NCI-H1694 treated with DMSO at 0.1 percent for 48 hours (cell line): ENCODE results near the gene CATSPERD.
"Not testable (repeated sequence)": the region's sequence is repeated elsewhere in the genome, so short reads cannot be mapped to it uniquely, and the experiment has no call there.

Source experiments
- DNase-seq: peaks from one replicate; lab custom pipeline; 2025; lab: John Stamatoyannopoulos, UW

CATSPERD gene

DNA sequence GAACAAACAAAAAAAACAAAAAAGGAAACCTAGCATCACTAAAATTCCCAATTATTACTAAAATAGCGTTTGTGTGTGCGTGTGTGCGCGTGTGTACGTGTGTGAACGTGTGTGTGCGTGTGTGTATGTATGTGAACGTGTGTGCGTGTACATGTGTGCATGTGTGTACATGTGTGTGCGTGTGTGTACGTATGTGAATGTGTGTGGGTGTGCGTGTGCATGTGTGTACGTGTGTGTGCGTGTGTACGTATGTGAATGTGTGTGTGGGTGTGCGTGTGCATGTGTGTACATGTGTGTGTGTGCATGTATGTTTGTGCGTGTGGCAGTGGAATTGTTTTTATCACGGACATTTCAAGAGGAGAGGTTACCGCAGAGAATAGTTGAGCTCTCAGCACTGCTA, 21.6 kb downstream of the CATSPERD start:
- no peak for DNase-seq

DNA sequence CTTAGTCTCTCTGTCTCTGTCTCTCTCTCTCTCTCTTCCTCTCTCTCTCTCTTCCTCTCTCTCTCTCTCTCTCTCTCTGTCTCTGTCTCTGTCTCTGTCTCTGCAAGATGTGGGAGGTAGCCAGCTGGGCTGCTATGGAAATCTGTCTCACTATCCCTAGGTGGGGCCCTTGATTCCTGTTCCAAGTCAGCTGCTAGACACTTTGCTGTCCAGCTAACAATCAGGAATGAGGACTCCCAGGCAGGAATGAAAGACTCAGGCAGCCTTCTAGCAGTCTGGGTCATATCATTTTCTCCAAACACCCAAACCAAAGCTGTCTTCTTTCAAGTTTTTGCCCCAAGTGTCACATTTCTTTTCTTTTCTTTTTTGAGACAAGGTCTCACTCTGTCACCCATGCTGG, 23.2 kb downstream of the CATSPERD start:
- DNase-seq = no peak

DNA sequence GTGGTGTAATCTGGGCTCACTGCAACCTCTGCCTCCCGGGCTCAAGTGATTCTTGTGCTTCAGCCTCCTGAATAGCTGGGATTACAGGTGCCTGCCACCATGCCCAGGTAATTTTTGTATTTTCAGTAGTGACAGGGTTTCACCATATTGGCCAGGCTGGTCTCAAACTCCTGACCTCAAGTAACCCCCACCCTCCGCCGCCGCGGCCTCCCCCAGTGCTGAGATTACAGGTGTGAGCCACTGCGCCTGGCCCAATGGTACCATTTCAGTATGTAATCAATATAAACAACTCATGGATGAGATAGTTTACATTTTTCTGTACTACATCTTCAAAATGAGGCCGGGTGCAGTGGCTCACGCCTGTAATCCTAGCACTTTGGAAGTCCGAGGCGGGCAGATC, 24.6 kb downstream of the CATSPERD start:
- not testable (repeated sequence) for DNase-seq

DNA sequence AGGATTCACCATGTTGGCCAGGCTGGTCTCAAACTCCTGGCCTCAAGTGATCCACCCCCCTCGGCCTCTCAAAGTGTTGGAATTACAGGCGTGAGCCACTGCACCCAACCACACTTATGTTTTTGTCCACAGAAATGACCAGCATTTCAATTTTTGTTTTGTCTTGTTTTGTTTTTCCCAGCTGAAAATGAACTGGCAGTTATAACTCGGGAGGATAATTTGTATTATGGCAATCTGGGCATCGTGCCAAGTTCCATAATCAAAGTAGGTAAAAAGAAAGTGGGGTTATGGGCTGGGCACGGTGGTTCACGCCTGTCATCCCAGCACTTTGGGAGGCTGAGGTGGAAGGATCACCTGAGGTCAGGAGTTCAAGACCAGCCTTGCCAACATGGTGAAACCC, 28.5 kb downstream of the CATSPERD start:
- DNase-seq = not testable (repeated sequence)

DNA sequence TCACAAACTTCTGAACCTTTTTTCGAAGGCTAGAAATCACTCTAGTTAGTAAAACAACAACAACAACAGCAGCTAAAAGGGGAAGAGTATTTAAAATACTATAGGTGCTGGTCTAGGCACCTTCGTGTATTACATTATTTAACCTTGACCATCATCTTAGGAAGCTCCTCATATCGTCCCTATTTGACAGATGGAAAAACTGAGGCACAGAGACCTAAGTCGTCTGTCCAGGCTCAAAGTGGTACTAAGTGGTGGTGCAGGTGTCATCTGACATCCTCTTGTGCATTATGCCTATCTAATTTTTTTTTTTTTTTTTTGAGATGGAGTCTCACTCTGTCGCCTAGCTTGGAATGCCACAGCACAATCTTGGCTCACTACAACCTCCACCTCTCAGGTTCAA, 29.1 kb downstream of the CATSPERD start:
- DNase-seq = no peak

DNA sequence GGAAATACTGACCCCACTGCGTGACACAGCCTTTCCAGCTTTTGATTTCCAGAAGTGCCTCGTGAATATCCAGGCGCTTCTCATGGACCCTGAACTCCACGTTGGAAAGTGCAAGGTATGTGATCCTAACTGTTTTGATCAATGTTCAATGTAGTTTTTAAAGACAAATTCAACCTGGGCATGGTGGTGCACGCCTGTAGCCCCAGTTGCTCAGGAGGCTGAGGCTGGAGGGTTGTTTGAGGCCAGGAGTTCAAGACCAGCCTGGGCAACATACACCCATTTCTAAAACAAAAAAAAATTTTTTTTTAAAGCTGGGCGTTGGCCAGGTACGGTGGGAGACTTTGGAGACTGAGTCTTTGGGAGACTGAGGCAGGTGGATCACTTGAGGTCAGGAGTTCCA, 31.3 kb downstream of the CATSPERD start:
- DNase-seq = no peak

DNA sequence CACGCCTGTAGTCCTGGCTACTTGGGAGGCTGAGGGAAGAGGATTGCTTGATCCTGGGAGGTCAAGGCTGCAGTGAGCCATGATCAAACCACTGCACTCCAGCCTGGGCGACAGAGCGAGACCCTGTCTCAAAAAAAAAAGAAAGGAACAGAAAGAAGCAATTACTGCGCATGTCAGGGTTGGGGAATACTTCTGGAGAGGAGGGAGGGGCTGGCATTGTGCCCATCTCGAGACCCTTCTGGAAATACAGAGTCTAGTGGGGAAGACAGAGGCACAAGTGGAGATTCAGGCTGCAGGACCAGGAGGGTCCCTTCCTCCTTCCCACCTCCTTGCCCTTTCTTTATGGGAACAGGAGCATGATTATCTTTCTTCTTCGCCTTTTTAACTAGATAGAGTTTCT, 33.3 kb downstream of the CATSPERD start:
- no peak for DNase-seq

DNA sequence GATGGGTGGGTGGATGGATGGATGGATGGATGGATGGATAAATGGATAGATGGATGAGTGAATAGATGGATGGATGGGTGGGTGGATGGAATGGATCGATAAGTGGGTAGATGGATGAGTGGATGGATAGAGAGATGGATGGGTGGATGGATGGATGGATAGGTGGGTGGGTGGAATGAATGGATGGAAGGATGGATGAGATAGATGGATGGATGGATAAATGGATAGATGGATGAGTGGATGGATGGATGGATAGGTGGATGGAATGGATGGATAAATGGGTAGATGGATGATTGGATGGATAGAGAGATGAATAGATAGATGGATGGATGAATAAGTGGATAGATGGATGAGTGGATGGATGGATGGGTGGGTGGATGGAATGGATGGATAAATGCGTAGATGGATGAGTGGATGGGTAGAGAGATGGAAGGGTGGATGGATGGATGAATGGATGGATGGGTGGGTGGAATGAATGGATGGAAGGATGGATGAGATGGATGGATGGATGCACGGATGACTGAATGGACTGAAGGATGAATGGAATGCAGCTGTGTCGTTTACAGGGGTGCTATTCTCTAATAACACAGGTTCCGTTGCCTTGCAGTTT, 42.3 kb downstream of the CATSPERD start:
- DNase-seq = no peak

DNA sequence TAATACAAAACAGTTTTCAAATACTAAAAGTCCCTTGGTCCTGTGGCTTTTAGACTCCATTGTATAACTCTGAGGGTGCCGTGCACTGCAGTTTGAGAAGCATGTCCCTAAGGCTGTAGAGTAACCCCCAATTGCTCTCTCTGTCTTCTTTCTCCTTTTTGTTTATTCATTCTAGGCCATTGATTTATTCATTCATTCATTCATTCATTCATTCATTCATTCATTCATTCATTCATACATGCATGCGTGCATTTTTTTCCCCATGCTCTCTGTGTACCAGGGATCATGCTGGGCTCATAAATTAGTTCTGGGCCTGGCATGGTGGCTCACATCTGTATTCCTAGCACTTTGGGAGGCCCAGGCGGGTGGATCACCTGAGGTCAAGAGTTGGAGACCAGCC, 44.8 kb downstream of the CATSPERD start:
- DNase-seq = no peak

DNA sequence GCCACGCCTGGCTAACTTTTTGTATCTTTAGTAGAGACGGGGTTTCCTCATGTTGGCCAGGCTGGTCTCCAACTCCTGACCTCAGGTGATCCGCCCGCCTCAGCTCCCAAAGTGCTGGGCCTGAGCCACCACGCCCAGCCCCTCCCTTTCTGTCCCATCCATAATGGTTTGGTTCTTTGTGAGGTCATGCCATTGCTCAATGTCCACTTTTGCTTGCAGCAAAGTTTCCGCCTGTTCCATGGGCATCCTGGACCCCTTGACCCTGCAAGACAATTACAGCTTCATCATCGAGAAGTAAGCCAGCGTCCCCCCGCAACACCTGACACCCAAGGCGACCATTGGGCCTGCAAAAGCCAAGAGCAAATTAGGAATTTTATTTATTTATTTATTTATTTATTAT, 47.5 kb downstream of the CATSPERD start:
- no peak for DNase-seq

DNA sequence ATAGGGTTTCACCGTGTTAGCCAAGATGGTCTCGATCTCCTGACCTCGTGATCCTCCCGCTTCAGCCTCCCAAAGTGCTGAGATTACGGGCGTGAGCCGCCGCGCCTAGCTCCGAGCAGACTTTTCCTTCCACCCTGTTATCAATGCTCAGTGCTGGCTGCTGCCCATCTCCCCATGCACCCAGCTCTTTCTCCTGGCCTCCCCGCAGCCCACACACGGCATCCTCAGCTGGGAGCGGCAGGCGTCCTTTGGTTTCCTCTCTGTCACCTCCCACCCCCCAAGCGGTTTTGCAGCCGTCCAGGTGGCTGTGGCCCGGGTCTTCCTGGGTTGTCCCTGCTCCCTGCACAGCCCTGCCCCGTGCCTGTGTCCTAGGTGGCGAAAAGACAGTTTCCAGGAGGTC, 52.0 kb downstream of the CATSPERD start:
- no peak for DNase-seq

DNA sequence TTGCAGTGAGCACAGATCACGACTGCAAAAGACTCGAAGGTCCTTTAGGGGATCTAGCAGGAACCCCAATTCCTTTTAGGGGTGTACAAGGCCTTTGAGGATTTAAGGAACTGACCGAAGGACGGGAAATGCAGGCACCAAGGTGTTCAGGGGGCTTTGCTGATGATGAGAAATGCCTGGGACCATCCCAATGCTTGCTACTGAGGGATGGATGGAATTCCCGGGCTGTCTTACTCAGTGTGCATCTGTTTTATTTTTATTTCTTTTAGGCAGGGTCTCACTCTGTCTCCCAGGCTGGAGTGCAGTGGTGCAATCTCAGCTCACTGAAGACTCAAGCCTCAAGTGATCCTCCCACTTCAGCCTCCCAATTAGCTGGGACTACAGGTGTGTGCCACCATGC, 52.8 kb downstream of the CATSPERD start:
- no peak for DNase-seq

DNA sequence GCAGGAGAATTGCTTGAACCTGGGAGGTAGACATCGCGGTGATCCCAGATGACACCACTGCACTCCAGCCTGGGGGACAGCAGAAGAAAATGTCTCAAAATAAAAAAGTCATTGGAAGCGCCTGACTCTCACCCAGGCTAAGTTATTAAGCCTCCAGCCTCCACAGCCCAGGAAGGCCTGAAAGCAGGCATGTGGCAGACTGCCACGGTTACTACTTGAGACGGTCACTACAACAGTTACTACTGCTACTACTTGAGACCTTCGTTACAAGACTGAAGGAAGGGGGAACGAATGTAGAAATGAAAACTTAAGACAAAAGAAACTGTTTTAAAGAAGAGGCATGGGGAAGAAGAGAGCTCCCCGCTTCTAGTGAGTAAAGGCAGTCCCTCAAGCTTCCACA, 54.5 kb downstream of the CATSPERD start:
- no peak for DNase-seq

DNA sequence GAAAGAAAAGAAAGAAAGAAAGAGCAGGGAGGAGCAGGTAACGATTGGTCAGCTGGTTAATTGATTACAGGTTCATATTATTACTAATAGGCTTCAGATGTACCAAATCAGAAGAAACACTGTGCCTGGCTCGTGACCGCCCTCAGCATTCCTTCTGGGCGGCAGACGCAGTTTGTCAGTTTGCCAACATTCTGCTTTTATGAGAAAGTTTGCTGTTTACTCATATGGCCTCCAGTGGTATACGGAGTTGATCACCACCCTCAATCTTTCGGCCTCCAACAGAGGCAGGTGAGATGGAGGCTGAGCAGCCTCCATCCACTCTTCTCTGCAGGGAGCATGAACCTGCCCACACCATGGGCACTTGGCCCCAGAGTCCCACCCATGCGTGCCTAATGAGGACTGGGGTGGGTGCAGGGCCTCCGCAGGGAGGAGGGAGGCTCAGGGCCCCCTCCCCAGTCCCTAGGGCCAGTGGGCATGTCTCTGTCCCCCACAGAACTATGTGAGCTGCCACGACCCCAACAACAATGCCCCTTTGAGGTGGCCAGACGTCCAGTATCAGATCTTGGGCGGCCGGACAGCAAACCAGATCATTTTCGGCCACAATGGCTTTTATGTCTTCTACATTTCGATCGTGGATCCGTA, 55.4 kb downstream of the CATSPERD start:
- no peak for DNase-seq

DNA sequence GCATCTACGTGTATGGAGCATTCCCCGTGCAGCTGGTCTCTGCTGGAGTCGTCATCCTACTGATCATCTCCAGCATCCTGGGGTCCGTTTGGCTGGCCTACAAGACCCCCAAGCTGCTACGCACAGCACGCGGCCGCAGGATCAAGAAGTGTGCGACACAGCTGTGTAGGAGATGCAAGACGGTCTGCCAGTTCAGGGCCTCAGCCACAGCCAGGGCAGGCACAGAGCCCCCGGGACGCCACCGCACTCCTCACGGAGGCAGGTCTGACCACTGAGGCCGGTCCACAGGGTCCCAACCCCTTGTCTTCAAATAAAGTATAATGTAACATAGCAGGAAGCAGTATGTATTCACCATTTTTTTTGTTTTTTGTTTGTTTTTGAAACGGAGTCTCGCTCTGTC, 58.0 kb downstream of the CATSPERD start:
- no peak for DNase-seq

DNA sequence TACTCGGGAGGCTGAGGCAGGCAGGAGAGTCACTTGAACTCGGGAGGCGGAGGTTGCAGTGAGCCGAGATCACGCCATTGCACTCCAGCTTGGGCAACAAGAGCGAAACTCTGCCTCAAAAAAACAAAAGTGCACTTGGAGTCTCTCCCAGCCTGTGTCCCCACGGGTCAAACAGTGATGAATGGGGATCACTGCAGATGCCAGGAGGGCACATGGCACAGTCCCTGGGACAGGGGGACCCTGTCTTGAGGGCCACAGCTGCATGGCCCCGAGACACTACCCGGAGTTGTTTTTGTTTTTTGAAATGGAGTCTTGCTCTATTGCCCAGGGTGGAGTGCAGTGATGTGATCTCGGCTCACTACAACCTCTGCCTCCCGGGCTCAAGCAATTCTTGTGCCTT, 60.5 kb downstream of the CATSPERD start:
- DNase-seq = not testable (repeated sequence)

DNA sequence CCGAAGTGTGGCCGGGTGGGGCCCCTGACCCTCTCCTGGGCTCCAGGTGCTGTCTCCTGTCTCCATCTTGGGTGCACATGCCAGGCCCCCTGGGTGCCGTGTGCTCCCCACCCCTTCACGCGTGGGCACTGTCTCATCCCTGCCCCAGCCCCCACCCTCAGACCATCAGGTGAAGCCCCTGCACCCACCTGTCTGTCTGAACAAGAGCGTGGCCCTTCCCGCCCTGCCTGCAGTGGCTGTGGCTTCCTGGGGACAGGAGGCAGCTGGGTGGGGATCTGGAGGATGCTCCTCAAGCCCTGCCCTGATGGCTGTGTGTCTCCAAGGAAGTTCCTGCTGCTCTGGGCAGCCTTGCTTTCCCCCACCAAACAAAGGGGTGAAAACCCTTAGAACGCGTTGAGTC, 61.9 kb downstream of the CATSPERD start:
- DNase-seq = no peak

DNA sequence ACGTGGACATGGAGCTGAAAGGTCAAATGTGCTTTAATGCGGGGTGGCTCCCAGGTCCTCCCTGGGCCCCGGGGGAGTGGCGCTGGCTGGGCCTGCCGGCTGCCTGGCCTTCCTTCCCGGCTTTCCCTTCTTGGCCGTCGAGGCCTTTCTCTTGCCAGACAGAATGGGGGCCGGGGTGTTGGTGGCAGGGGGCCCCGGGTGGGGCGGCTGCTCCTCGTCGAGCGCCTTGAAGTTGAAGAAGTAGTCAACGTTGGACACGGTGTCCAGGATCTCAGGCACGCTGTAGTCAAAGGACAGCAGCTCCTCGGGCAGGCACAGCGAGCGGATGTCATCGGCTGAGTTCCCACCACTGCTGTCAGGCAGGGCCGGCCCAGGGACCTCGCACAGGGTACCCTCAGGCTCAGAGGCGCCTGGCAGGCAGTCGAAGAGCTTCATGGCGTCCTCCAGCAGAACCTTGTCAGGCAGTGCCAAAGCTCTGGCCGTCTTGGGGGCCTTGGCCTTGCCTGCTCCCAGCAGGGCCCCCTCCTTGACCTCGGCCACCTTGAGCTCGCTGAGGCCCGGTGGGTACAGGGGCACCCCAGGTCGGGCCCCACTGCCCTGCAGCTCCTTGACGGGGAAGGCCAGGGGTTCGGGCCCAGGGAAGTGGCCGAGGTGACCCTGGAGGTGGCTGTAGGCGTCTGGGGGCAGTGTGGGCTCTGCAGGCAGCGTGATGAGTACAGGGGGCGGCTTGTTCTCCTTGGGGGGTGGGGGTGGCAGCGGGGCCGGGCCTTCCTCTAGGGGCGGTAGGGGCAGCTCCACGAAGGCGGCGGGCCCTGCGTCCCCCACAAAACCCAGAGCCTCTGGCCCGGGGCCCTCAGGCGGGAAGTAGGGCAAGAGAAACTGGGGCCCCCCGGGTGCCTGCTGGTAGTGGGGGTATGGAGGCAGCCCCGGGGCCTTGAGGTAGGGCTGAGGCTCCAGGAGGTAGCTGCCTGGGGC, 62.8 kb downstream of the CATSPERD start:
- DNase-seq = no peak

DNA sequence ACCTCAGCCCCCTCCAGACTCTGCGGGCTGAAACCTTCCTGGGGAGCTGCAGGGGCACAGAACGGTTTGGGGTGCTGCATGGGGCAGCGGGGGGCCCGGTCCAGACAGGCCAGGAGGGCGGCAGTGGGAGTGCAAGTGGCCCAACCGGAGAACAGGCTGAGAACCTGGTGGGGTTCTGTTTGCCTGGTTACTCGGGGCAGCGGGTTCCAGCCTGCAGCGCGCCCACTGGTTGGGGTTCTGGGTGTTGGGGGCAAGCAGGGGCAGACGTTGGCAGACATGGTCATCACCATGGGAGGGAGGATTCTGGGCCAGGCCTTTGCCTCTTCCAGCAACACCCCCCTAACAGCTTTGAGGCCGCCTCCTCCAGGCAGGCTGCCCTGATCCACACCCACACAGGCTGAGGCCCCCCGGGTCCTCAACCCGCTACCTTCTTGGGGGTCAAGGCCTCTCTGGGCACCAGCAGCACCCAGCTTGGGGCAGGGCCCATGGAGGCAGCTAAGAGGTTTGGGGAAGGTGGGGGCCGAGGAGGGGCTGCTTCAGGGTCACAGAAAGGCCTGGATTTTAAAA, 64.2 kb downstream of the CATSPERD start, which contains the start of gene PRR22:
Gene PRR22, minus strand, starts transcription at position 166 of the 567 bp plus-strand sequence. Its CDS starts 86 bp downstream, at position 80.
- DNase-seq = no peak

DNA sequence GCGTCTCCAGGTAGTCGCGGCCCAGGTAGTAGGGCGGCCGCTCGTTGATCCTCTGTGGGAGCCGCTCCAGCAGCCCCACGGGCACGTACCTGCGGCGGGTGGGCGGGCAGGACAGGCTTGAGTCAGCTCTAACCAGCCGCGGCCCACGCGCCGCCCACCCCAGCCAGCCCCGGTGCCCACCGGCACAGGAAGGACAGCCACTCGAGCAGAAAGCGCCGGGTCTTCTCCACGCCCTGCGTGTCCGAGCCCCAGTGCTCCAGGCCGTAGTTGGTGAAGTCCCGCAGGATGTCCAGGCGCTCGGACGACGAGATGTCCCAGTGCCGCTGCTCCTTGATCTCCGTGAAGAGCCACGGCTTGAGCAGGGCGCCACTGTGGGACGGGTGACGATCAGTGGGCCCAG, 65.0 kb downstream of the CATSPERD start:
- no peak for DNase-seq

DNA sequence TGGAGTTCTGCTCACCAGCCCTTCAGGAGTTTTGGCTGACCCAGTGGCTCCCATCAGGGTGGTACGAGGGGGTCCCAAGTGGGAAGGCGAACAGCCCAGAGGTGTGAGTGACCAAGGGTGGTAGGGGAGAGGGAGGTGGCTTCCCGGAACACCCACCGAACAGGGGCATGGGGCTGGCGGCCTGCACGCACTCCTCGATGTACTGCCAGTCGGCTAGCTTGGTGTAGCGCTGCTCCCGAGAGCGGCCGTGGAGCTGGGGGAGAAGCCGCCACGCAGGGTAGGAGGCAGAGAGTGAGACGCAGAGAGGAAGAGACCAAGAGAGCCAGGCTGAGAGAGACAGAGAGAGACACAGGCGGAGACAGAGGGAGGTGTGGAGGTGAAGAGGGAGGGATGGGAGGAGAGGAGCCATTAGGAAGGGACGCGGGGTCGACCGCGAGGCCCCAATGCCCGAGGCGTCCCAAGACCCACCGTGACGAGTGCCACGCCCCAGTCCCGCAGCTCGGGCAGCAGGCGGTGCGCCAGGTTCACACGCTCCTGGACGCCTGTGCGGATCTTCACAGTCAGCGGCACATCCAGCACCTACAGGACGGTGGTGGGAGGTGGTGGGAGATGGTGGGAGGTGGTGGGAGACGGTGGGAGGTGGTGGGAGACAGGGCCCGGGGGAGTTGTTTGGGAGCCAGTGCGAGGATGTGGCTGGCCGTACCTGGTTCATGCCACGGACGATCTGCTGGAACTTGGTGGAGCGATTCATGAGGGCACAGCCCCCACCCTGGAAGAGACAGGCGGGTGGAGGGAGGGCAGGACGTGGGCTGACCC, 66.4 kb downstream of the CATSPERD start:
- no peak for DNase-seq
